Choroid plexus epithelial cell (primary cell): Measurements from ENCODE around the gene GSPT2.
"Not testable (repeated sequence)": the region's sequence is repeated elsewhere in the genome, so short reads cannot be mapped to it uniquely, and the experiment has no call there.

Experiments used
- DNase-seq: peaks from one replicate; pipeline ENCODE4 v3.0.0-alpha.2; 2010; ENCODE audit warnings: low read depth
- H3K4me3 ChIP-seq: 2 replicates; pipeline ENCODE4 v1.5.1; 2011; ENCODE audit warnings: low read depth, mild to moderate bottlenecking, control low read depth, low read length, moderate library complexity
- CTCF ChIP-seq: conservative IDR thresholded peaks from 2 replicates; pipeline ENCODE4 v1.5.1; 2011; ENCODE audit warnings: low read depth, mild to moderate bottlenecking, control low read depth, inconsistent platforms, low read length, moderate library complexity

GSPT2 gene

GRCh38 chrX:51743179-51743957, at the start of gene GSPT2:
Gene GSPT2, plus strand, starts transcription at chrX:51743442. Its CDS starts 185 bp downstream, at chrX:51743627.
- no peak for TF ChIP-seq CTCF
- peak within 1 kb of the TSS; percentile 79 for H3K4me3 ChIP-seq
- peak; percentile 79 for DNase-seq

- no peak for TF ChIP-seq CTCF
- H3K4me3 ChIP-seq: no peak overlapping the region
- no peak for DNase-seq
These were observed 49.0 kb upstream of the GSPT2 start for GRCh38 chrX:51694254-51694653.

- DNase-seq: no peak
- no peak overlapping the region for H3K4me3 ChIP-seq
- no peak for TF ChIP-seq CTCF
These were observed 45.8 kb upstream of the GSPT2 start for GRCh38 chrX:51697397-51697796.

GRCh38 chrX:51710277-51711164, 32.7 kb upstream of the GSPT2 start, which contains the start of gene CENPVL1:
Gene CENPVL1, plus strand, starts transcription at chrX:51710512. Its CDS starts 0 bp downstream, at chrX:51710512.
- DNase-seq, H3K4me3 ChIP-seq: not testable (repeated sequence)

- not testable (repeated sequence) for H3K4me3 ChIP-seq, DNase-seq
These were observed 30.1 kb upstream of the GSPT2 start for GRCh38 chrX:51712943-51713647.

GRCh38 chrX:51728202-51728601, 15.0 kb upstream of the GSPT2 start:
- no peak overlapping the region for H3K4me3 ChIP-seq
- no peak for TF ChIP-seq CTCF
- no peak for DNase-seq

- no peak overlapping the region for H3K4me3 ChIP-seq
- DNase-seq: no peak
- no peak for TF ChIP-seq CTCF
These were observed 6.2 kb upstream of the GSPT2 start for GRCh38 chrX:51737091-51737490.
